Esophagus muscularis mucosa (tissue), 3 donors: ENCODE data around the gene RTTN.

Experiments
- CTCF ChIP-seq, 3 experiments: fragments of 200-600 bp in 2 of 3; fragments of 450-650 bp in 1 of 3; sonication (generic) in 2 of 3; IDR thresholded peaks; one replicate each; pipeline ENCODE4 v1.5.1; 2017 to 2019; ENCODE audit warnings: antibody characterized with exemption in 3 of 3, mild to moderate bottlenecking in 2 of 3, moderate library complexity in 1 of 3
- POLR2AphosphoS5 ChIP-seq, 2 donors: sonication (generic); formaldehyde crosslinking; IDR thresholded peaks; one replicate each; pipeline ENCODE4 v1.6.1; 2017; ENCODE audit warnings: antibody characterized with exemption in 2 of 2

- TF ChIP-seq CTCF (IDR thresholded peaks at IDR 0.05) (no peak), POLR2AphosphoS5 (IDR thresholded peaks at IDR 0.05) (no peak)
Measured at GRCh38 chr18:70235478-70235877, 30.0 kb upstream of the RTTN start.
